Stimulated activated CD8-positive, alpha-beta memory T cell treated with anti-CD3 and anti-CD28 coated beads, Interleukin-4, amount 100 ng/mL, for 48 hours (primary cell): Measurements from ENCODE around the gene R3HCC1L.

Source experiments
- DNase-seq: peaks from one replicate; pipeline ENCODE4 v3.0.0-alpha.2; 2020

Gene R3HCC1L

GRCh38 chr10:98240524-98240923 lies 106.1 kb downstream of the R3HCC1L start:
- no peak for DNase-seq

GRCh38 chr10:98242823-98243222 lies 108.4 kb downstream of the R3HCC1L start:
- no peak for DNase-seq

GRCh38 chr10:98244141-98244540 lies 109.7 kb downstream of the R3HCC1L start:
- no peak for DNase-seq

- no peak for DNase-seq
Measured at GRCh38 chr10:98244586-98244985, 110.1 kb downstream of the R3HCC1L start.

- DNase-seq, result no peak
Measured at GRCh38 chr10:98246911-98247805, 112.7 kb downstream of the R3HCC1L start.

- DNase-seq, result no peak
Measured at GRCh38 chr10:98248018-98248417, 113.6 kb downstream of the R3HCC1L start.

- DNase-seq, result no peak
Measured at GRCh38 chr10:98249134-98249533, 114.7 kb downstream of the R3HCC1L start.

GRCh38 chr10:98251399-98251798 lies 116.9 kb downstream of the R3HCC1L start:
- DNase-seq, result no peak

GRCh38 chr10:98252464-98252863 lies 118.0 kb downstream of the R3HCC1L start:
- DNase-seq, result no peak

- no peak for DNase-seq
Measured at GRCh38 chr10:98253499-98253898, 119.0 kb downstream of the R3HCC1L start.

- no peak for DNase-seq
Measured at GRCh38 chr10:98254234-98254974, 119.9 kb downstream of the R3HCC1L start.

- no peak for DNase-seq
Measured at GRCh38 chr10:98255146-98255877, 120.9 kb downstream of the R3HCC1L start.

GRCh38 chr10:98256692-98257091 lies 122.2 kb downstream of the R3HCC1L start:
- DNase-seq, result no peak

- DNase-seq, result no peak
Measured at GRCh38 chr10:98257198-98257597, 122.7 kb downstream of the R3HCC1L start.

GRCh38 chr10:98257961-98258360 lies 123.5 kb downstream of the R3HCC1L start:
- no peak for DNase-seq

GRCh38 chr10:98258683-98259454 lies 124.4 kb downstream of the R3HCC1L start:
- DNase-seq, result no peak

- no peak for DNase-seq
Measured at GRCh38 chr10:98259606-98260315, 125.3 kb downstream of the R3HCC1L start.

GRCh38 chr10:98260350-98260749 lies 125.9 kb downstream of the R3HCC1L start:
- no peak for DNase-seq

GRCh38 chr10:98260752-98261151 lies 126.3 kb downstream of the R3HCC1L start:
- DNase-seq, result no peak

- no peak for DNase-seq
Measured at GRCh38 chr10:98261436-98262277, 127.2 kb downstream of the R3HCC1L start.

- DNase-seq, result no peak
Measured at GRCh38 chr10:98262571-98262970, 128.1 kb downstream of the R3HCC1L start.
